Stimulated activated CD4-positive, alpha-beta T cell treated with anti-CD3 and anti-CD28 coated beads, Interleukin-15, amount 100 ng/mL, for 48 hours (primary cell): ENCODE data around the gene PASK.
"Not testable (repeated sequence)": the region's sequence is repeated elsewhere in the genome, so short reads cannot be mapped to it uniquely, and the experiment has no call there.

ENCODE experiments used
- DNase-seq, 2 donors: peaks; one replicate each; pipeline ENCODE4 v3.0.0-alpha.2; 2020; ENCODE audit warnings: low read depth in 2 of 2

PASK gene

GRCh38 chr2:241107031-241107783 is 42.1 kb downstream of the PASK start:
- no peak for DNase-seq

GRCh38 chr2:241105641-241106040 is 43.6 kb downstream of the PASK start:
- DNase-seq, result no peak

GRCh38 chr2:241104611-241105010 is 44.7 kb downstream of the PASK start:
- DNase-seq, result not testable (repeated sequence)

GRCh38 chr2:241103176-241103595 is 46.1 kb downstream of the PASK start:
- no peak for DNase-seq

- DNase-seq, result peak; percentile 77 to 83
Measured at GRCh38 chr2:241102239-241102803, 47.0 kb downstream of the PASK start, which contains the start of gene MTERF4. MTERF4 (minus strand) TSS chr2:241102287; CDS start chr2:241102273, 14 bp downstream.

- DNase-seq, result no peak
Measured at GRCh38 chr2:241099246-241099645, 50.0 kb downstream of the PASK start.

GRCh38 chr2:241096979-241097378 is 52.3 kb downstream of the PASK start:
- DNase-seq, result no peak

GRCh38 chr2:241095594-241096290 is 53.5 kb downstream of the PASK start:
- no peak for DNase-seq

- DNase-seq, result no peak
Measured at GRCh38 chr2:241094924-241095420, 54.3 kb downstream of the PASK start.

GRCh38 chr2:241094172-241094571 is 55.1 kb downstream of the PASK start:
- DNase-seq, result no peak

GRCh38 chr2:241093133-241093781 is 56.0 kb downstream of the PASK start:
- not testable (repeated sequence) for DNase-seq

GRCh38 chr2:241092677-241093076 is 56.6 kb downstream of the PASK start:
- no peak for DNase-seq

- DNase-seq, result no peak
Measured at GRCh38 chr2:241091734-241092445, 57.4 kb downstream of the PASK start.

- no peak for DNase-seq
Measured at GRCh38 chr2:241091201-241091600, 58.1 kb downstream of the PASK start.

GRCh38 chr2:241088791-241089732 is 60.2 kb downstream of the PASK start:
- DNase-seq, result no peak

- no peak for DNase-seq
Measured at GRCh38 chr2:241088376-241088775, 60.9 kb downstream of the PASK start.

- no peak for DNase-seq
Measured at GRCh38 chr2:241087420-241088268, 61.6 kb downstream of the PASK start.

- no peak for DNase-seq
Measured at GRCh38 chr2:241084856-241085444, 64.3 kb downstream of the PASK start.

- DNase-seq, result no peak
Measured at GRCh38 chr2:241083091-241083415, 66.2 kb downstream of the PASK start.
